Esophagus mucosa (tissue), 1 donor: ENCODE data around the gene TLNRD1. TPM values are rescaled to one million over a fixed set of nuclear protein-coding genes. Genes with fewer than 3 reads are reported as not detected.
"Not testable (repeated sequence)": the region's sequence is repeated elsewhere in the genome, so short reads cannot be mapped to it uniquely, and the experiment has no call there.

Source experiments
- ATAC-seq: fragments of 200-7000 bp; cut with Tn5 transposase; one replicate; pipeline ENCODE4 v1.9.1; 2020
- total RNA-seq: library from RNA; stranded (reverse); gene quantifications from one replicate; pipeline ENCODE4 v1.2.4, GENCODE V29; 2023
- donor health status: DM: yes; HTN: yes; CAD: no.

The TLNRD1 gene
- 17.7 TPM for total RNA-seq

DNA sequence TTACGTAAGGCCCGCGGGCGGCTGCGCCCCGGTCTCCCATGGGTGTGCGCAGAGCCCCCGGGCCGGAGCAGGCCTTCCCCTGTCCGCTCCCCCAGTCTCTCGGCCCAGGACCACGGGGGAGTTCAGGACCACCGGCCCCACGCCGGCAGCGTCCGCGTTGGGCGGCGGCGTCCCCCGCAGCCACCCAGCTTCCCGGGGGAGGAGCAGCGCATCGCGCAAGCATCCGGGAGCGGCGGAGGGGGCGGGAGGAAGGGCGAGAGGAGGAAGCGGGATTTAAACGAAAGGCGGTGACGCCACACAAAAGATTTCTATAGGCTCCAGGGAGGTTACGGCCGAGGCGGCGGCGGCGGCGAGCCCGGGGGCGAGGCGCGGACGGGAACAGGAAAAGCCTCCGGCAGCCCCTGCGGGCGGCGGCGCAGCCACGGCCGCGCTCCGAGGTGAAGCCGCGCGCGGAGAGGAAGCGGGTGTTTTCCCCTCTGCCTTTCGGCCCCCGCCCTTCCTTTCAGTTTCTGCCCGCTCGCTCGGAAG lies at the start of gene TLNRD1:
TLNRD1 (plus strand) TSS at position 300 of the 528 bp plus-strand sequence. CDS start 1,349 bp downstream, outside the sequence.
- ATAC-seq: peak; percentile 81

DNA sequence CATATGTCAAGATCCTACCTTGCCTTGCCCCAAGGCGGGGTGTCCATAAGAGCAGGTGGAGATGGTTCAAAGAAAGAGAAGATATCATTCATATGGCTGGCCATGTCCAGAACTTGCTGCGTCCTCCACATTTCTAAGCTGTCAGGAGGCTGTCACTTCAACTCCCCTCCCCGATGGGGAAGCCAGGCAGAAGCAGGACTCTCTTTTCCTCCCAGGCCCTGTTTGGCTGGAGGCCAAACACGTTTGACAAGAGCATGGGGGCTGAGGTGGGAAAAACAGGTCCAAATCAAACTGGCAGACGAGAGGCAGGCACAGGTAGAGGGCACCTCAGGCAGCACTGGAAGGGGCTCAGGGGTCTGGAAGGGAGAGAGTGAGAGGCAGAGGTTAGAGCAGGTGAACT lies 48.8 kb upstream of the TLNRD1 start:
- ATAC-seq: no peak

DNA sequence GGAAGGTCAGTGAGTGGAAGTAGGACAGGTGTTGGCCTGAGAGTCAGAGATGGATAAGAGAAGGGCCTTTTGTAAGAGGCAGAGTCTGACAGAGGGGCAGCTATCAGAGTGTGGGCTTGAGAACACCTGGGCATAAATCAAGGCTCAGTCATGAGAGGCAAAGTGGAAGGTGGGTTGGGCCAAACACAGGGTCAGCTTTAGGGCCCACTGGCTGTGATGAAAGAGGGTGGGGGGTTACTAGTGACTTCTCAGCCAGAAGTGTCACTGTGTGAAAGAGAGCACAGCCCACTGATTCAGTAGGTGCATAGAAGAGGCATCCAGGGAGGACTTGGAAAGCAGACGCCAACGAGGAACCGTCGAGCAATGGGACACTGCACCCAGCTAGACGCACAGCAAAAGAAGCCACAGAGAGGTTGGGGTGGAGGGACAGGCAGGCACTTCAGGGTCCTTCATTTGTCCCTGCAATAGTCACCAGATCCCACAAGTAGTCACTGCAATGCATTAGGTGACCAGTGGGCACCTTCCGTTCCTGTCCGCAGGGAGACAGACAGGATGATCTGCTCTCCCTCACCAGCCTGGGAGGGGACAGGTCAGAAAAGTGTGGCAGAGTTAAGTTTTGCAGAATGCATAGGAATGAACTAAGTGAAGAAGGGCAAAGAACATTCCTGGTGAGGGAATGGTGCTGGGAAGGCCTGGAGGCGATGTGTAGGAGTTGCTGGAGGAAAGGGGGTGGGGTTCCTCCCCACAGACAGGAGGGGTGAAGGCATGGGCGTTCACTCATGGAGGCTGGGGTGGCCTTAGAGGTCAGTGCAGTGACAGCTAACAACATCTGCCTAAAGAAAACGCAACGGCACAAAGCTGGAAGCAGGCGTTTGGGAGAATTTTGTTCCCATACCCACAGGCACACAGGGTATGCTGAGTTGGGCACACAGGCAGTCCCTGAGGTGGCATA lies 47.4 kb upstream of the TLNRD1 start:
- ATAC-seq: no peak

DNA sequence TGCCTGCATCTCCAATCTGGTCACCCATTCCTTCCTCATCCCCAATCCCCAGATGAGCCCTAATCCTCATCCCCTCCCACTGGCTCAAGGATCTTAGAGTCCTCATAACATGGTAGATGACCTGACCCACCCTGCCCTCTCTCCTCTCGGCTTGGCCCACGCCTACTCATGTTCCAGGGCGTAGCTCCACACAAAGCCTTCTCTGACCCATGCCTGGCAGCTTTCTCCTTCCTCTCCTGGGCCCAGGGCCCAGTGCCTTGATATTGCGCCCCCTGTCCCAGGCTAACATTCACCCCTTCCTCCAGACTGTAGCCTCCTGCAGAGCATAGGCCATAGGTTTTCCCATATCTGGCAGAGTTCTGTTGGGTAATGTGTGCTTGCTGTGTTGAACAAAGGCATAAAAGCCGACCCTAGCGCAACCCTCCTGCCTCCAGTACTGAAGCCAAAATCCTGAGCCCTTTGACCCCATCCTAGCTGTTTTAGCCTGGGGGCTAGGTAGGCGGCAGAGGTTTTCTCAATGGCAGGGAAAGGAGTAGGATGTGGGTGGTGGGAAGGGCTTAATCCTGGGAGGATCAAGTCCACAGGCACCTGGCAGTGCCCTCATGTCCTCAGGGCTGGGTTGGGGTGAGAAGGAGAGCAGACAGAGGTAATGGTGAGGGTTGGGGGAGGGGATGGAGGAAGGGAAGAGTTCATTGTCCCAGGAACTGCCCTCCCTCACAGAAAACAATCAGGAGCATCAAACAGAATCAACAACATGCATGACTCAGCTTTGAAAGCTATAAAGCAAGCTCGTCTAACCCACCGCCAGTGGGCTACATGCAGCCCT lies 46.6 kb upstream of the TLNRD1 start:
- peak; percentile 47 for ATAC-seq

DNA sequence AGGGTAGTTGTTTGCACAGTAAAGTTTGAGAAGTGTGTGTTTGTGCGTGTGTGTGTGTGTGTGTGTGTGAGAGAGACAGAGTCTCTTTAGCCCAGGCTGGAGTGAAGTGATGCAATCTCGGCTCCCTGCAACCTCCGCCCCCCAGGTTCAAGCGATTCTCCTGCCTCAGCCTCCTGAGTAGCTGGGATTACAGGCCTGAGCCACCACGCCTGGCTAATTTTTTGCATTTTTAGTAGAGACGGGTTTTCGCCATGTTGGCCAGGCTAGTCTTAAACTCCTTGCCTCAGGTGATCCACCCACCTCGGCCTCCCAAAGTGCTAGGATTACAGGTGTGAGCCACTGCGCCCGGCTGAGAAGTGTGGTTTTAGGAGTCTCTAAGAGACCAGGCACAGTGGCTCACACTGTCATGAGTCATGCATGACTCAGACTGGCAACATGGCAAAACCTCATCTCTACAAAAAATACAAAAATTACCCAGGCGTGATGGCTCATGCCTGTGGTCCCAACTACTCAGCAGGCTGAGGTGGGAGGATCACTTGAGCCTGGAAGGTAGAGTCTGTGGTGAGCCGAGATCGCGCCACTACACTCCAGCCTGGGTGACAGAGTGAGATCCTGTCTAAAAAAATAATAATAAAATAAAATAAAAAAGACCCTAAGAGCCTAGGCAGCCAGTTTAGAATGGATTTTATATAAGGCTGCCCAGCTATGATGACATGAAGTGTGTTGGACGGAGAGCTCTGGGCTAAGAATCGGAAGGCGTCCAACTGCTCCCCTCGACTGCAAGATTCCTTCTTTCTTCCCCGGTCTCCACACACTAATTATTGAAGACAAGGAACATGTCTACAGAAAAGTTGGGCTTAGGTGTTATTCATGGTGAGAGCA lies 44.9 kb upstream of the TLNRD1 start:
- ATAC-seq: peak; percentile 88

DNA sequence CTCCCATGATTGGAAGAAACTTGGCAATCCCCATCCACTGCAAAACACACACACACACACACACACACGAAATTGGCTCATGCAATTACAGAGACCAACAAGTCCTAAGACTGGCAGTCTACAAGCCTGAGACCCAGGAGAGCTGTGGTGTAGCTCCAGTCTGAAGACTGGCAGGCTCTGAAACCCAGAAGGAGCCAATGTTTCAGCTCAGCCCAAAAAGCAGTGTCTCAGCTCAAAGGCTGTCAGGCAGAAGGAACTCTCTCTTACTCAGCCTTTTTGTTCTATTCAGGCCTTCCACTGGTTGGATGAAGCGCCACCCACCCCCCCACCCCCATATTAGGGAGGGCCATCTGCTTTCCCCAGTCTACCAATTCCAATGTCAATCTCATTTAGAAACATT lies 43.2 kb upstream of the TLNRD1 start:
- ATAC-seq: no peak

DNA sequence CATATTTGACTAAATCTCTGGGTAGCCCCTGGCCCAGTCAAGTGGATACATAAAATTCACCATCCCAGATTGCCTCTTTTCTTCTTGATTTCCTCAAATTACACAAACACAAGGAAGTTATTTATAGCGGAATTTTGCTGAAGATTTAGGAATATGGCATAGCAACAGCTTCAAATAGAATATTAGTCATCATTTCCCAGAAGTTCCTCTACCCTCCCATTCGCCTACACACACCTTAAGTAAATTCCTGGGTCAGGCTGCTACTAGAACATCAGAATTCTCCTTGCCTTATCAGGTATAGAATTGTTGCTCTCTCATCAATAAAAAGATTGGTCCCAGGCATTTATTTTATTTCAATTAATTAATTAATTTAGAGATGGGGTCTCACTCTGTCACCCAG lies 42.7 kb upstream of the TLNRD1 start:
- ATAC-seq: no peak

DNA sequence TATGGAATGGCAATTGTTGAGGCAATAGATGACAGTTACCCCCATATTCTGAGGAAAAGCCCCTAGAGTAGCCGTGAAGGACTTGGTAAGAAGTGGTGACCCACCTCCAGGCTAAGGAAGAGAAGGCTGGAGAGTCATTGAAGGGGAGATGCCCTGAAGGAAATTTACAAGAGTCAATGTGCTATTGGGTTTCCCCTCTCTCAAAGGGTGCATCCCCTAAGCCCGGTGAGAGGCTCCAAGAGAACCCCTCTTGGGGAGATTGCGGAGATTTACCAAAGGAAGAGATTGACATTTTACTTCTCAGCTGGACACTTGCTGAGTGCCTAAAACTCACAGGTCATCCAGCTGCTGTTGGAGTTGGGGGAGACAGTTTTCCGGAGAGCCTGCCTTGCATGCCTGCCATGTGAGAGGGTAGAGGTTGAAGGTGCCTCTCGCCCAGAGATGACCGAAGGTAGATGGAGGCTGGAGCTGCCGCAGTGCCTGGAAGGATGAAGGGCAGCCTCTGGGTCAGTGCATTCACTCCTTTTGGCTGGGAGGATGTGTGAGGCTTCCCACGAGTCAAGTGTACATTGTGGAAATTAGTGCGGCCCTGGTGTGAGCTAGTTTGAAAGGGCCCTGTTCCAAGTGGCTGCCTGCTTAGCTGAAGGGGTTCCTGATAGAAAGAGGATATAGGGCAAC lies 41.8 kb upstream of the TLNRD1 start:
- ATAC-seq: no peak

DNA sequence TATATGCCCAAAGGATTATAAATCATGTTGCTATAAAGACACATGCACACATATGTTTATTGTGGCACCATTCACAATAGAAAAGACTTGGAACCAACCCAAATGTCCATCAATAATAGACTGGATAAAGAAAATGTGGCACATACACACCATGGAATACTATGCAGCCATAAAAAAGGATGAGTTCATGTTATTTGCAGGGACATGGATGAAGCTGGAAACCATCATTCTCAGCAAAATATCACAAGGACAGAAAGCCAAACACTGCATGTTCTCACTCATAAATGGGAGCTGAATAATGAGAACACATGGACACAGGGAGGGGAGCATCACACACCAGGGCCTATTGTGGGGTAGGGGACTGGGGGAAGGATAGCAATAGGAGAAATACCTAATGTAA lies 35.3 kb upstream of the TLNRD1 start:
- not testable (repeated sequence) for ATAC-seq

DNA sequence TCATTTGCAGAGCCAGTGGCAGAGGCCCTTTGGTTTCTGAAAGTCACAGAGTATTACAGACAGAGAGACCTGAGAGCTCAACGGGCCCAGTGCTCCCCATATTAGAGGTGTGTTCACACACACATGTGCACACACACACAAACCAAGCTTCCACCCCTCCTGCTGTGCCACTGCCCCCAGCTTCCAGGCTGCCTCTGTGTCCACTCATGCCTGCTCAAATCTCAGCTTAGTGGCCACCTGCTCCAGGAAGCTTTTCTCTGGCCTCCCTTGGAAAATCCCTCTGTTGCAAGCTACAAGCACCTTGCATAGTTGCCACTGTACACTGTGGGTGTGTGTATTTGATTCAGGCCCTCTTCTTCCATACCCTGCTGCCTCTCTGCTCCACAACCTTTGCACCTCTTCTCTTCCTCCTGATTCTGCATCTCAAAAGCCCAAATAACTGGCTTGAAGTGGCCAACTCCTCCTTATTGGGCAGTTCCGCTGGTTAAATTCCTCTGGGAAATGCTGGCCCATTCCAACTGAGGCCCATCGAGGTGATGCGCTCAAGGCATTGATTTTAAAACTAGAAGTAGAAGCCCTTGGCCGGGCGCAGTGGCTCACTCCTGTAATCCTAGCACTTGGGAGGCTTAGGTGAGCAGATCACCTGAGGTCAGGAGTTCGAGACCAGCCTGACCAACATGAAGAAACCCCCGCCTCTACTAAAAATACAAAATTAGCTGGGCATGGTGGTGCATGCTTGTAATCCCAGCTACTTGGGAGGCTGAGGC lies 34.1 kb upstream of the TLNRD1 start:
- ATAC-seq: no peak

DNA sequence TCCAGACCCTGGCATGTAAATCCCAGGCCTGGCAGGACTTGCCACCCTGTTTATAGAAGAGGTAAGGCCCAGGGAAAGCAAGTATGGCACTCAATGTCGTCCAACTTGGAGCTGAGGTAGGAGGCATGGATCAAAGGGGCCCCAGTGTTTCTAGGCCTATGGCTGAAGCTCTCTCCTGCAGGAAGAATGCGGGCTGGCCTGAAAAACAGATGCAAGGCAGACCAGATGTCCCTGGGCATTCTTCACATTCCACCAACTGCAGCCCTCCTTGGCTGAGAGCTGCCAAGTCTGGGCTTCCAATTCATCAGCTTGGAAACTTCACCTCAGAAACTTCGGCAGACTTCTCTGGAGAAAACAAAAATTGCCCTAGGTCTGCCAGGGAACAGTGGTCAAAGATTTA lies 33.3 kb upstream of the TLNRD1 start:
- no peak for ATAC-seq

DNA sequence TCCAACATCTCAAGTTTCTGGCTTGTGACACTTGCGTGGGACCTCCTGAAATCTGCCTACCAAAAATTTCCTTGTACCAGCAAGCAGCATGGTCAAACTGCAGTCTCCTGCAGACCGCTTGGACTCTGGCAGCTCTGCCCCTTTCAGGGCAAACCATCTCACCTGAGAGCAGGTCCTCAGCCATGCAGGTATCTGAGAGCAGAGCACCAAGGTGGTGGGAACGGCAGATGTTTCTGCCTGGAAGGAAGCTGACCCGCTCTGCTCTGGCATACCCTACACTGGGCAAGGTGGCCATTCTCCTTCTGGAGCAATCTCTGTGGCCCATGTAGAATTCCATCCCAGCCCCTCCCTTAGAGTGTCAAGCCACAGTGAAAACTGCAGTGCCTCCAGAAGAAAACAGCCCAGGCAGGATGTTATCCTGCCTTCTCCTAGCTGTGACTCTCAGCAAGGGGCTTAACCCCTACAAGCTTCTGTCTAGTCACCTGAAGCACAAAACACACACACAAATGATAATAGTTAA lies 32.7 kb upstream of the TLNRD1 start:
- ATAC-seq: no peak

DNA sequence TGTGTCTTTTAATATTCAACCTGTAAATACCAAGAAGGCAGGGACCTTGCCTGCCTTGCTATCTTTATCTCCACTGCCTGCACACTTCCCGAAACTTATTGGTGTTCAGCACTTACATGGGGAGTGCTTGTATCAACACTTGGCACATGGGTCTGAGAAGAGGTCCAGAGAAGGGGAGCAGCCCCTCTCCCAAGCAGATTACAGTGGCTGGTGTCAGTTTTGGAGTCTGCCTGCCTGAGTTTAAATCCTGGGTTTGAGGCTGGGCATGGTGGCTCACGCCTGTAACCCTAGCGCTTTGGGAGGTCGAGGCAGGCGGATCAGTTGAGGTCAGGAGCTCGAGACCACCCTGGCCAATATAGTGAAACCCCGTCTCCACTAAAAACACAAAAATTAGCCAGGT lies 31.4 kb upstream of the TLNRD1 start:
- no peak for ATAC-seq

DNA sequence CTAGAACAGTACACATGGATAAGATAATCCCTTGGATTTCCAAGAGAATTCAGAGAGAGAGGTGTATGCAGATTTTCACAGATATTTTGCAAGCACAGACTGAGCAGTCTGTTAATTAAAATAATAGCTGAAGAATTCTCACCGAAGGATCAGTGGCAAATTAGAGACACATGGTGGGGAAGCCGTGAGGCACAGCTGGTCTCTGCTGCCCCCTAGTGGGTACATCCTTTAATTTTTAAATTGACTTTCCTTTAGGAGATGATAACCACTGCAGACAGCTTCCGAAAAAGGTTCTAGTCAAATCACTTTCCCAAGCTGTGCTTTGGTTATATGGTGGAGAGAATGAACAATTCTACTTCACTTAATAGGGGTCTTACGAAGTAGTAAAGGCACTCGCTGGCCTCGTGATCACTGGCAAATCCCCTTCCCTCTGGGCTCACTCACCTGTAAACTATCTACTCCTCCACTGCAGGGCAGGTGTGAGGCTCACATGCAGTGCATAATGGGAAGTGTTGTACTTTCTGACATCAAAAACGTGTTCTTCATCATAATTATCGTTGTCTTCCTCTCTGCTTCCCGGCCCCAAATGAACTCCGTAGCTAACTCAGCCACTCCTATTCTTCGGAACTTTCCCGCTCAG lies 30.6 kb upstream of the TLNRD1 start:
- peak; percentile 84 for ATAC-seq

DNA sequence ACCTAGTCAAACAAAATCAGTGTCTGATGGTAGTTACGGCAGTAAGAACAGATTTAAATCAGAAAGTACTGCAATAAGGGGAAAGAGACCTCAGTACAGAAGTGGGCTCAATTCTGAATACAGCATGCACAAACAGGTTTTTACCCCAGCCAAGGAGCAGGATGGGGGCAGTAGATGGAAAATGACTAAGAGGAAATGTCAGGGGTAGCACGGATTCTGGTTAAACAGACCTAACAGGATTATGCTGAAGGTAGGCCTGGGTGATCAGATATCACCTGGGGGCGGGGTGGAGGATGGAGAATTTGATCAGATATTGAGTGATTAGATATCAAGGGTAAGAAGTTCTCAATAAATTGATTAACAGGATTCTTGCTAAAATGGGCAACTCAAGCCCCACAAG lies 30.1 kb upstream of the TLNRD1 start:
- peak; percentile 48 for ATAC-seq

DNA sequence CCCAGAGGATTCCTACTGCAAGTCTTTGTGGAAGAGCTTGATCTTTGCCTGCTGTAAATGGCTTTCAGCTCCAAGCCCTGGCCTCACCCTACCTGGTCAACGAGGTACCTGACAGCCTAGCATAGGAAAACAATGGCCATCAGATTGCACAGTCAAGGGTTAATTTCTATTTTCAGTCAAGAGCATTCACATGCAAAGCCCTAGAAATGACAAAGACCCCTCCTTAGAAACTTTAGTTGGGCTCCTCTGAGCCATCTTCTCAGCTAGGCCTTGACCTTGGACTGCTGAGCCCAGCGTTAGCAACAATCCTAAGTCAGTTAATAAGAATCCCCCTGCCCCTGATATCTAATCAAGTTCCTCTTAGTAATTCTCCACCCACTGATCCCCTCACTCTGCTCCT lies 29.6 kb upstream of the TLNRD1 start:
- no peak for ATAC-seq

DNA sequence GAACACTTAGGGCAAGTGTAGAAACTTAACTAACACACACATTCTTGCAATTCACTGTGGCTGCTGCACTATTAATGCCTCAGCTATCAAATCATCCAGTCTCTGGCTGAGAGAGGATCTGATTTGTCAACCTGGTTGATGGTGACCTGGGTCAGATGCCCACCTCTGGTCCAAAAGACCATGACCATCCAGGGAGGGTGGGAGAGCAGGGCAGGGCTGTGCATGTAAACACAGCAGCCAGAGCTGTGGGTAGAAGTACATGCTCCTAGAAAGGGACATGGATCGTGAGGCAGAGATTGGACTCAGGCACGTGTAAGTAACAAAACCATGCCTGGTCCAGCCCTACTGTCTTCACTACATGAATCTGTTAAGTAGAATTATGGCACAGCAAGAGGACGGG lies 28.4 kb upstream of the TLNRD1 start:
- no peak for ATAC-seq

DNA sequence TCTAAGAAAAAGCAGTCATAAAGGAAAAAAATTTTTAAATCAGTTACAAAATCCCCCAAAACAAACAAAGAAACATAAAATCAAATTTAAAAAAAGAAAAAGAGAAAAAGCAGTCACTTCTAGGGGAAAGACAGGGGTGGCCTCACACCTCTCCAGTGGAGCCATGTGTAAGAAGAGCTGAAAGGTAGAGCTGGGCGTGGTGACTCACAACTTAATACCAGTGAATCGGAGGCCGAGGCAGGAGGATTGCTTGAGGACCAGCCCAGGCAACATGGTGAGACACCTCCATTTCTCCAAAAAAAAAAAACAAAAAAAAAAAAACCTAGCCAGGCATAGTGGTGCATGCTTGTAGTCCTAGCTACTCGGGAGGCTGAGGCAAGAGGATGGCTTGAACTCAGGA lies 25.8 kb upstream of the TLNRD1 start:
- no peak for ATAC-seq

DNA sequence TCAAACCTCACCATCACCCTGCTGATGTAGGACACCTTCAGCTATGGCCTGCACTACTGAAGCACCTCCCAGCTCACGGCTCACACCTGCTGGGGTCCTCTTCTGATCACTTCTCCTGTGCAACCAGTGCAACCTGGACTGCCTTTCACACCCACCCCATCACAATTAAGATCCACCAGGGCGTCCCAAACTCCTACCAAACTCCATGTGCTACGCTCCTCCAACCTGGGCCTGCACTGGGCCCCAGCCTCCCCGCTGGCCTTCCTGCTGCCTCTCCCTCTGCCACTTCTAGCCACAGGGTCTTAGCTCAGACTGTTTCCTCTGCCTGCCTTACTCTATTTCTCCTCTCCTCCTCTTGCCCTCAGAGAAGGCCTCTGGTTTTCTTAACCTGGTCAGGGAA lies 23.9 kb upstream of the TLNRD1 start:
- ATAC-seq: peak; percentile 10

DNA sequence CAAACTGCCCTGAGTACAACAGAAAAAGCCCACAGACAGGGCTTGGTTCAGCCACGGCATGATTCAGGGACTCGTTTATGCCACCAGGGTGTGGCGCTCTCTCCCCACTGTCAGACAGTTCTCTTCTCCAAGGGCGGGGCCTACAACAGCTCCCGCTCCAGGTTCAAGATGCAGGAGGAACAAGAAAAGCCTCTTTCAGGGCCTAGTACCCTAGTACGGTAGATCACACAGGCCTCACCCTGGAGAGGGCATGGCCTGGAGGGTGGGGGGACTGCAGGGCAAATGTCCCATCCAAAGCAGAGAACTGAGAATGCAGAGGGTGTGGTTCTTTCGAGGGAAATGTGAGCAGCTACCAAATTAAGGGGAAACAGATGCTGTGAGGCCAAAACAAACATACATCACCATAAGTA lies 23.1 kb upstream of the TLNRD1 start:
- ATAC-seq: peak; percentile 91
